ENCODE data around the gene AQP9.

GRCh38 chr15:58095415-58095814 lies 42.8 kb upstream of the AQP9 start:
- TF ChIP-seq TCF12 (IDR thresholded peaks at IDR 0.05; ENCODE audit: low read depth) = no peak
- no peak for TF ChIP-seq USF1 (IDR thresholded peaks at IDR 0.05)
- TF ChIP-seq NFIC (IDR thresholded peaks at IDR 0.05) = no peak
- no peak for TF ChIP-seq EP300 (IDR thresholded peaks at IDR 0.05; ENCODE audit: borderline replicate concordance)
- no peak for TF ChIP-seq TEAD4 (IDR thresholded peaks at IDR 0.05)
- no peak for TF ChIP-seq TAF1 (IDR thresholded peaks at IDR 0.05; ENCODE audit: low read depth)
- no peak for TF ChIP-seq RAD21 (IDR thresholded peaks at IDR 0.05; ENCODE audit: low read depth)
- TF ChIP-seq YY1 (IDR thresholded peaks at IDR 0.05; ENCODE audit: low read depth) = no peak
- no peak for TF ChIP-seq CREB1 (IDR thresholded peaks at IDR 0.05; ENCODE audit: low read depth)
- TF ChIP-seq FOXM1 (IDR thresholded peaks at IDR 0.05; ENCODE audit: borderline replicate concordance, low read depth) = no peak
- TF ChIP-seq CEBPB (IDR thresholded peaks at IDR 0.05) = no peak
- no peak for TF ChIP-seq MAX (IDR thresholded peaks at IDR 0.05)

All from Ishikawa (cell line).